Activated CD4-positive, alpha-beta T cell treated with anti-CD3 and anti-CD28 coated beads, Interleukin-2, amount 10 ng/mL, durations not matched to agents 24 days and 14 days (primary cell): ENCODE measurements around the gene SLC17A3. TPM values are rescaled to one million over a fixed set of nuclear protein-coding genes. Genes with fewer than 3 reads are reported as not detected.
A peak's percentile ranks its signal among the peaks of the same experiment; 100 is the strongest.

Source experiments
- DNase-seq: peaks from one replicate; pipeline ENCODE4 v3.0.0; 2022
- H3K27ac Mint-ChIP-seq: one replicate; pipeline ENCODE4 v1.8.0; 2022; ENCODE audit warnings: mild to moderate bottlenecking, mixed read lengths
- H3K27me3 Mint-ChIP-seq: one replicate; pipeline ENCODE4 v1.8.0; 2022; ENCODE audit warnings: mixed read lengths
- H3K36me3 Mint-ChIP-seq: one replicate; pipeline ENCODE4 v1.8.0; 2022; ENCODE audit warnings: low read depth, mild to moderate bottlenecking, mixed read lengths
- H3K4me1 Mint-ChIP-seq: one replicate; pipeline ENCODE4 v1.8.0; 2021; ENCODE audit warnings: mixed read lengths
- H3K4me3 Mint-ChIP-seq: one replicate; pipeline ENCODE4 v1.8.0; 2022; ENCODE audit warnings: mild to moderate bottlenecking, moderate library complexity, mixed read lengths
- H3K9me3 Mint-ChIP-seq: one replicate; pipeline ENCODE4 v1.8.0; 2021; ENCODE audit warnings: mixed read lengths
- intact Hi-C: fragments of 100-400 bp; cut with micrococcal nuclease; formaldehyde crosslinking; loops from one replicate; pipeline ENCODE4 v1.15.1; 2023
- total RNA-seq: library from RNA; stranded (reverse); gene quantifications from 2 replicates; pipeline ENCODE4 v1.2.3, GENCODE V29; 2022

SLC17A3 gene
- total RNA-seq: 0.58 and 0.99 TPM in 2 replicates

- intact Hi-C loops: no loop called here
Measured at GRCh38 chr6:25874118-25874517, at the start of gene SLC17A3. TSS of gene SLC17A3 (minus strand) at chr6:25874243. CDS start at chr6:25868387, 5,856 bp downstream.

GRCh38 chr6:25922301-25922700 lies 48.3 kb upstream of the SLC17A3 start:
- H3K4me3 Mint-ChIP-seq: no peak overlapping the region
- H3K27ac Mint-ChIP-seq: no peak overlapping the region
- H3K36me3 Mint-ChIP-seq: peaks cover 3% of the 10 kb centered on the region
- no peaks in the 10 kb centered on the region for H3K27me3 Mint-ChIP-seq
- H3K4me1 Mint-ChIP-seq: peaks cover 17% of the 10 kb centered on the region
- DNase-seq: no peak
- intact Hi-C loops: no loop called here
- peaks cover 14% of the 10 kb centered on the region for H3K9me3 Mint-ChIP-seq

More at GRCh38 chr6:25874118-25874517, at the start of gene SLC17A3:
- Mint-ChIP-seq H3K4me1 (peaks cover 27% of the 10 kb centered on the region), H3K9me3 (peaks cover 3% of the 10 kb centered on the region), H3K27me3 (peaks cover 6% of the 10 kb centered on the region), H3K27ac (no peak within 1 kb of the TSS), H3K4me3 (peak within 1 kb of the TSS; percentile 17), H3K36me3 (no peaks in the 10 kb centered on the region)
- peak; percentile 50 for DNase-seq

- Mint-ChIP-seq H3K27ac (no peak overlapping the region), H3K4me3 (no peak overlapping the region), H3K9me3 (peaks cover 14% of the 10 kb centered on the region), H3K36me3 (peaks cover 3% of the 10 kb centered on the region), H3K27me3 (no peaks in the 10 kb centered on the region), H3K4me1 (peaks cover 15% of the 10 kb centered on the region)
- no peak for DNase-seq
- intact Hi-C loops: no loop called here
Measured at GRCh38 chr6:25921525-25922203, 47.6 kb upstream of the SLC17A3 start.

- H3K36me3 Mint-ChIP-seq: peaks cover 3% of the 10 kb centered on the region
- H3K27ac Mint-ChIP-seq: no peak overlapping the region
- peaks cover 13% of the 10 kb centered on the region for H3K4me1 Mint-ChIP-seq
- peaks cover 14% of the 10 kb centered on the region for H3K9me3 Mint-ChIP-seq
- no peaks in the 10 kb centered on the region for H3K27me3 Mint-ChIP-seq
- DNase-seq: no peak
- intact Hi-C loops: no loop called here
- H3K4me3 Mint-ChIP-seq: no peak overlapping the region
Measured at GRCh38 chr6:25919657-25920056, 45.6 kb upstream of the SLC17A3 start.

- peaks cover 4% of the 10 kb centered on the region for H3K36me3 Mint-ChIP-seq
- H3K27me3 Mint-ChIP-seq: no peaks in the 10 kb centered on the region
- peak overlapping the region; percentile 39 for H3K27ac Mint-ChIP-seq
Measured at GRCh38 chr6:25918083-25918683, 44.1 kb upstream of the SLC17A3 start.

GRCh38 chr6:25916789-25917490 lies 42.9 kb upstream of the SLC17A3 start:
- Mint-ChIP-seq H3K4me3 (no peak overlapping the region), H3K9me3 (peaks cover 19% of the 10 kb centered on the region), H3K27me3 (no peaks in the 10 kb centered on the region), H3K36me3 (peaks cover 4% of the 10 kb centered on the region), H3K27ac (no peak overlapping the region), H3K4me1 (peaks cover 19% of the 10 kb centered on the region)
- no peak for DNase-seq
- intact Hi-C loops: no loop called here

More at GRCh38 chr6:25918083-25918683, 44.1 kb upstream of the SLC17A3 start:
- Mint-ChIP-seq H3K4me1 (peaks cover 20% of the 10 kb centered on the region), H3K9me3 (peaks cover 19% of the 10 kb centered on the region), H3K4me3 (no peak overlapping the region)
- no peak for DNase-seq
- intact Hi-C loops: no loop called here

- DNase-seq: no peak
- H3K4me1 Mint-ChIP-seq: peaks cover 19% of the 10 kb centered on the region
- peaks cover 4% of the 10 kb centered on the region for H3K36me3 Mint-ChIP-seq
- H3K4me3 Mint-ChIP-seq: no peak overlapping the region
- H3K27ac Mint-ChIP-seq: no peak overlapping the region
- H3K27me3 Mint-ChIP-seq: no peaks in the 10 kb centered on the region
- intact Hi-C loops: no loop called here
- H3K9me3 Mint-ChIP-seq: peaks cover 19% of the 10 kb centered on the region
Measured at GRCh38 chr6:25916330-25916729, 42.3 kb upstream of the SLC17A3 start.

GRCh38 chr6:25913741-25914140 lies 39.7 kb upstream of the SLC17A3 start:
- intact Hi-C loops: loop anchor here (5.0 kb wide), 1 partner anchor 34 kb away; no protein-coding TSS in a partner anchor
- H3K27ac Mint-ChIP-seq: peak overlapping the region; percentile 73
- H3K36me3 Mint-ChIP-seq: peaks cover 4% of the 10 kb centered on the region
- no peak overlapping the region for H3K4me3 Mint-ChIP-seq
- peaks cover 16% of the 10 kb centered on the region for H3K4me1 Mint-ChIP-seq
- peaks cover 19% of the 10 kb centered on the region for H3K9me3 Mint-ChIP-seq
- H3K27me3 Mint-ChIP-seq: no peaks in the 10 kb centered on the region
- DNase-seq: no peak

GRCh38 chr6:25911351-25911750 lies 37.3 kb upstream of the SLC17A3 start:
- Mint-ChIP-seq H3K27me3 (no peaks in the 10 kb centered on the region), H3K36me3 (peaks cover 1% of the 10 kb centered on the region), H3K27ac (no peak overlapping the region), H3K9me3 (peaks cover 8% of the 10 kb centered on the region), H3K4me1 (peaks cover 11% of the 10 kb centered on the region), H3K4me3 (no peak overlapping the region)
- intact Hi-C loops: loop anchor here (5.0 kb wide), 1 partner anchor 36 kb away; no protein-coding TSS in a partner anchor
- no peak for DNase-seq

GRCh38 chr6:25907475-25908014 lies 33.5 kb upstream of the SLC17A3 start:
- no peak for DNase-seq
- intact Hi-C loops: no loop called here
- Mint-ChIP-seq H3K36me3 (no peaks in the 10 kb centered on the region), H3K27ac (no peak overlapping the region), H3K4me3 (no peak overlapping the region), H3K27me3 (no peaks in the 10 kb centered on the region), H3K9me3 (peaks cover 3% of the 10 kb centered on the region), H3K4me1 (peaks cover 4% of the 10 kb centered on the region)

- no peak for DNase-seq
- no peaks in the 10 kb centered on the region for H3K36me3 Mint-ChIP-seq
- intact Hi-C loops: no loop called here
- H3K4me1 Mint-ChIP-seq: peaks cover 4% of the 10 kb centered on the region
- no peak overlapping the region for H3K27ac Mint-ChIP-seq
- no peaks in the 10 kb centered on the region for H3K27me3 Mint-ChIP-seq
- H3K4me3 Mint-ChIP-seq: no peak overlapping the region
- H3K9me3 Mint-ChIP-seq: no peaks in the 10 kb centered on the region
Measured at GRCh38 chr6:25903467-25904099, 29.5 kb upstream of the SLC17A3 start.

GRCh38 chr6:25902071-25902470 lies 28.0 kb upstream of the SLC17A3 start:
- intact Hi-C loops: no loop called here
- Mint-ChIP-seq H3K27ac (no peak overlapping the region), H3K4me3 (no peak overlapping the region)

GRCh38 chr6:25900843-25901242 lies 26.8 kb upstream of the SLC17A3 start:
- intact Hi-C loops: no loop called here
- no peak for DNase-seq
- no peaks in the 10 kb centered on the region for H3K27me3 Mint-ChIP-seq
- H3K4me3 Mint-ChIP-seq: no peak overlapping the region
- no peaks in the 10 kb centered on the region for H3K36me3 Mint-ChIP-seq
- no peaks in the 10 kb centered on the region for H3K4me1 Mint-ChIP-seq
- no peaks in the 10 kb centered on the region for H3K9me3 Mint-ChIP-seq
- H3K27ac Mint-ChIP-seq: no peak overlapping the region

More at GRCh38 chr6:25902071-25902470, 28.0 kb upstream of the SLC17A3 start:
- H3K27me3 Mint-ChIP-seq: no peaks in the 10 kb centered on the region
- no peak for DNase-seq
- no peaks in the 10 kb centered on the region for H3K4me1 Mint-ChIP-seq
- no peaks in the 10 kb centered on the region for H3K36me3 Mint-ChIP-seq
- H3K9me3 Mint-ChIP-seq: no peaks in the 10 kb centered on the region
